Ishikawa (cell line): ENCODE measurements around the gene PPFIA4.

Experiments
- CEBPB ChIP-seq: IDR thresholded peaks from 2 replicates; pipeline ENCODE4 v1.6.1; 2012
- CREB1 ChIP-seq: IDR thresholded peaks from 2 replicates; pipeline ENCODE4 v1.6.1; 2012; ENCODE audit warnings: low read depth
- EGR1 ChIP-seq: IDR thresholded peaks from 2 replicates; pipeline ENCODE4 v1.6.1; 2012
- EP300 ChIP-seq: IDR thresholded peaks from 2 replicates; pipeline ENCODE4 v1.6.1; 2012; ENCODE audit warnings: borderline replicate concordance
- FOXM1 ChIP-seq: IDR thresholded peaks from 2 replicates; pipeline ENCODE4 v1.6.1; 2012; ENCODE audit warnings: low read depth, borderline replicate concordance
- MAX ChIP-seq: IDR thresholded peaks from 2 replicates; pipeline ENCODE4 v1.6.1; 2012
- NFIC ChIP-seq: IDR thresholded peaks from 2 replicates; pipeline ENCODE4 v1.6.1; 2012
- RAD21 ChIP-seq: IDR thresholded peaks from 2 replicates; pipeline ENCODE4 v1.6.1; 2012; ENCODE audit warnings: low read depth
- REST ChIP-seq: IDR thresholded peaks from 2 replicates; pipeline ENCODE4 v1.6.1; 2012; ENCODE audit warnings: low read depth, mild to moderate bottlenecking
- TAF1 ChIP-seq: IDR thresholded peaks from 2 replicates; pipeline ENCODE4 v1.6.1; 2012; ENCODE audit warnings: low read depth, mild to moderate bottlenecking
- TCF12 ChIP-seq: IDR thresholded peaks from 2 replicates; pipeline ENCODE4 v1.6.1; 2012; ENCODE audit warnings: low read depth
- TEAD4 ChIP-seq: IDR thresholded peaks from 2 replicates; pipeline ENCODE4 v1.6.1; 2012
- USF1 ChIP-seq: IDR thresholded peaks from 2 replicates; pipeline ENCODE4 v1.6.1; 2012
- YY1 ChIP-seq: IDR thresholded peaks from 2 replicates; pipeline ENCODE4 v1.6.1; 2012; ENCODE audit warnings: low read depth
- ZBTB7A ChIP-seq: IDR thresholded peaks from 2 replicates; pipeline ENCODE4 v1.6.1; 2012; ENCODE audit warnings: low read depth

PPFIA4 gene

GRCh38 chr1:203117611-203118575 is 91.6 kb downstream of the PPFIA4 start:
- TF ChIP-seq YY1 (no peak), ZBTB7A (no peak), USF1 (no peak), TEAD4 (no peak), REST (no peak), RAD21 (peak; percentile 93), CREB1 (no peak), EP300 (no peak), NFIC (no peak), MAX (no peak), EGR1 (peak; percentile 92), TAF1 (no peak), FOXM1 (no peak), TCF12 (no peak)

GRCh38 chr1:203120325-203121153 is 94.2 kb downstream of the PPFIA4 start:
- no peak for TF ChIP-seq ZBTB7A
- no peak for TF ChIP-seq TAF1

- TF ChIP-seq EP300 (no peak), YY1 (no peak), TAF1 (no peak), MAX (no peak), EGR1 (no peak), TCF12 (no peak), CEBPB (no peak), RAD21 (no peak)
These were observed 95.1 kb downstream of the PPFIA4 start for GRCh38 chr1:203121186-203122015.

GRCh38 chr1:203122159-203122558 is 95.9 kb downstream of the PPFIA4 start:
- TF ChIP-seq REST: no peak

GRCh38 chr1:203124011-203124410 is 97.7 kb downstream of the PPFIA4 start:
- no peak for TF ChIP-seq YY1
- no peak for TF ChIP-seq EP300
- TF ChIP-seq MAX: no peak
- TF ChIP-seq CEBPB: no peak
- no peak for TF ChIP-seq CREB1
- TF ChIP-seq USF1: no peak
- TF ChIP-seq ZBTB7A: no peak
- TF ChIP-seq REST: no peak
- TF ChIP-seq FOXM1: no peak
- TF ChIP-seq TCF12: no peak
- no peak for TF ChIP-seq EGR1
- no peak for TF ChIP-seq NFIC
- TF ChIP-seq TEAD4: no peak
- TF ChIP-seq RAD21: no peak
